PC-9 (cell line): ENCODE data around the gene ESR2.
"Not testable (repeated sequence)": the region's sequence is repeated elsewhere in the genome, so short reads cannot be mapped to it uniquely, and the experiment has no call there.

Experiments used
- EZH2 ChIP-seq: fragments of 200-600 bp; sonication (generic); IDR thresholded peaks from 2 replicates; pipeline ENCODE4 v1.8.0; 2017; ENCODE audit warnings: antibody characterized with exemption, low read depth
- TF ChIP-seq, protein P1 (sequence below): fragments of 200-600 bp; sonication (generic); conservative IDR thresholded peaks from 2 replicates; pipeline ENCODE4 v1.6.1; 2017; ENCODE audit warnings: mixed run types, antibody characterized with exemption, mild to moderate bottlenecking, moderate library complexity

DNA sequence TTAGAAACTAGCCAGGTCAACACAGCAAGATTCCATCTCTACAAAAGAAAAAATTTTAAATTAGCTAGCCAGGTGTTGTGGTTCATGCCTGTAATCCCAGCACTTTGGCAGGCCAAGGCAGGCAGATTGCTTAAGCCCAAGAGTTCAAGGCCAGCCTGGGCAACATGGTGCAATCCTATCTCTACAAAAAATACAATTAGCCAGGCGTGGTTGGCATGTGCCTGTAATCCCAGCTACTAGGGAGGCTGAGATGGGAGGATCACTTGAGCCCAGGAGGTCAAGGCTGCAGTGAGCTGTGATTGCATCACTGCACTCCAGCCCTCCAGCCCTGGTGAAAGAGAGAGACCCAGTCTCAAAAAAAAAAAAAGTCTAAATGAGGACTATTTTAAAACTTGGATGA lies 24.5 kb upstream of the ESR2 start:
- TF ChIP-seq, protein P1, sequence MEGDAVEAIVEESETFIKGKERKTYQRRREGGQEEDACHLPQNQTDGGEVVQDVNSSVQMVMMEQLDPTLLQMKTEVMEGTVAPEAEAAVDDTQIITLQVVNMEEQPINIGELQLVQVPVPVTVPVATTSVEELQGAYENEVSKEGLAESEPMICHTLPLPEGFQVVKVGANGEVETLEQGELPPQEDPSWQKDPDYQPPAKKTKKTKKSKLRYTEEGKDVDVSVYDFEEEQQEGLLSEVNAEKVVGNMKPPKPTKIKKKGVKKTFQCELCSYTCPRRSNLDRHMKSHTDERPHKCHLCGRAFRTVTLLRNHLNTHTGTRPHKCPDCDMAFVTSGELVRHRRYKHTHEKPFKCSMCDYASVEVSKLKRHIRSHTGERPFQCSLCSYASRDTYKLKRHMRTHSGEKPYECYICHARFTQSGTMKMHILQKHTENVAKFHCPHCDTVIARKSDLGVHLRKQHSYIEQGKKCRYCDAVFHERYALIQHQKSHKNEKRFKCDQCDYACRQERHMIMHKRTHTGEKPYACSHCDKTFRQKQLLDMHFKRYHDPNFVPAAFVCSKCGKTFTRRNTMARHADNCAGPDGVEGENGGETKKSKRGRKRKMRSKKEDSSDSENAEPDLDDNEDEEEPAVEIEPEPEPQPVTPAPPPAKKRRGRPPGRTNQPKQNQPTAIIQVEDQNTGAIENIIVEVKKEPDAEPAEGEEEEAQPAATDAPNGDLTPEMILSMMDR: not testable (repeated sequence)
- not testable (repeated sequence) for TF ChIP-seq EZH2
